Suprapubic skin (tissue), 3 donors: Measurements from ENCODE around the gene EEF1AKMT2.

Experiments
- EP300 ChIP-seq: sonication (generic); formaldehyde crosslinking; IDR thresholded peaks from one replicate; pipeline ENCODE4 v1.6.1; 2017; ENCODE audit warnings: antibody characterized with exemption
- TF ChIP-seq, protein P1 (sequence below), 2 donors: fragments of 200-600 bp in 1 of 2; fragments of 450-650 bp in 1 of 2; sonication (generic) in 1 of 2; IDR thresholded peaks; one replicate each; pipeline ENCODE4 v1.5.1; 2016 to 2019; ENCODE audit warnings: antibody characterized with exemption in 2 of 2, mild to moderate bottlenecking in 1 of 2, moderate library complexity in 1 of 2

DNA sequence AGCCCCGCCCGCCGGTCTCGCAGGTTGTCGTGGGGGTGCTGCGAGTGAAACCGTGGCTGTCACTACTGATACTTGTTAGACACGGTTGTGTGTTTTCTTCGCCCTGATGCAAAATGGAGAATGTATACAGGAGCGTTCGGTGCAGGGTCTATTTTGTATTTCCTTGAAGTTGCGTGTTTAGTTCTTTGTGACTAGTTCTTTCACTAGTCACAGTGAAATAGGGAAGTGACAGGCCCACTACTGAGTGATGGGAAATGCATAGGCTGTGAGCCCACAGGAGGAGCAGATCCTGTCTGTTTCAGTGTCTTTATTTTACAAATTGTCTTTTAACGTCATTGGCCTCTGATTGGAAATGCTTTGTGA, 10.6 kb upstream of the EEF1AKMT2 start:
- TF ChIP-seq EP300 = no peak
- TF ChIP-seq, protein P1, sequence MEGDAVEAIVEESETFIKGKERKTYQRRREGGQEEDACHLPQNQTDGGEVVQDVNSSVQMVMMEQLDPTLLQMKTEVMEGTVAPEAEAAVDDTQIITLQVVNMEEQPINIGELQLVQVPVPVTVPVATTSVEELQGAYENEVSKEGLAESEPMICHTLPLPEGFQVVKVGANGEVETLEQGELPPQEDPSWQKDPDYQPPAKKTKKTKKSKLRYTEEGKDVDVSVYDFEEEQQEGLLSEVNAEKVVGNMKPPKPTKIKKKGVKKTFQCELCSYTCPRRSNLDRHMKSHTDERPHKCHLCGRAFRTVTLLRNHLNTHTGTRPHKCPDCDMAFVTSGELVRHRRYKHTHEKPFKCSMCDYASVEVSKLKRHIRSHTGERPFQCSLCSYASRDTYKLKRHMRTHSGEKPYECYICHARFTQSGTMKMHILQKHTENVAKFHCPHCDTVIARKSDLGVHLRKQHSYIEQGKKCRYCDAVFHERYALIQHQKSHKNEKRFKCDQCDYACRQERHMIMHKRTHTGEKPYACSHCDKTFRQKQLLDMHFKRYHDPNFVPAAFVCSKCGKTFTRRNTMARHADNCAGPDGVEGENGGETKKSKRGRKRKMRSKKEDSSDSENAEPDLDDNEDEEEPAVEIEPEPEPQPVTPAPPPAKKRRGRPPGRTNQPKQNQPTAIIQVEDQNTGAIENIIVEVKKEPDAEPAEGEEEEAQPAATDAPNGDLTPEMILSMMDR (IDR thresholded peaks at IDR 0.05) = no peak
